ENCODE results near the gene DMAC2. TPM values are rescaled to one million over a fixed set of nuclear protein-coding genes. Genes with fewer than 3 reads are reported as not detected.
"Not testable (repeated sequence)": the region's sequence is repeated elsewhere in the genome, so short reads cannot be mapped to it uniquely, and the experiment has no call there.

Gene DMAC2
- total RNA-seq, 4 donors from 2014 or later, result 39.1 to 53.1 (median 44.2) TPM

GRCh38 chr19:41478875-41479756 lies 39.4 kb upstream of the DMAC2 start:
- no peak overlapping the region for H3K4me3 ChIP-seq (replicated peaks in 1 of 3)
- no peaks in the 10 kb centered on the region for H3K9me3 ChIP-seq
- H3K27ac ChIP-seq, result peak overlapping the region; percentile 37 to 59 (median 56)
- no peak for TF ChIP-seq CTCF (IDR thresholded peaks at IDR 0.05)
- TF ChIP-seq POLR2A (IDR thresholded peaks at IDR 0.05), result peak in 1 of 2 donors; percentile 9
- H3K27me3 ChIP-seq, result no peaks in the 10 kb centered on the region
- DNase-seq, result no peak
- H3K36me3 ChIP-seq, result no peaks in the 10 kb centered on the region
- H3K4me1 ChIP-seq, result peaks cover 0 to 4% of the 10 kb centered on the region in 2 donors
- WGBS, 2 donors, result 69 to 74% methylated on average over 15 of the region's 15 CpGs
- intact Hi-C loops (cut with DNase I), result no loop called here

- no peak overlapping the region for H3K4me3 ChIP-seq (replicated peaks in 1 of 3)
- peaks cover 0 to 4% of the 10 kb centered on the region in 2 donors for H3K4me1 ChIP-seq
- no peaks in the 10 kb centered on the region for H3K9me3 ChIP-seq
- H3K27me3 ChIP-seq, result no peaks in the 10 kb centered on the region
- H3K27ac ChIP-seq, result peak overlapping the region in 2 of 3 donors; percentile 56 to 59
- intact Hi-C loops (cut with DNase I), result no loop called here
- 49 to 54% methylated on average over 8 of the region's 8 CpGs for WGBS, 2 donors
- H3K36me3 ChIP-seq, result no peaks in the 10 kb centered on the region
- TF ChIP-seq POLR2A (IDR thresholded peaks at IDR 0.05), result no peak
- no peak for TF ChIP-seq CTCF (IDR thresholded peaks at IDR 0.05)
- DNase-seq, result no peak
Measured at GRCh38 chr19:41478171-41478570, 38.5 kb upstream of the DMAC2 start.

- H3K27me3 ChIP-seq, result no peaks in the 10 kb centered on the region
- DNase-seq, result no peak
- no peak overlapping the region for H3K4me3 ChIP-seq (replicated peaks in 1 of 3)
- H3K4me1 ChIP-seq, result peaks cover 0 to 4% of the 10 kb centered on the region in 2 donors
- H3K9me3 ChIP-seq, result no peaks in the 10 kb centered on the region
- H3K27ac ChIP-seq, result no peak overlapping the region
- intact Hi-C loops (cut with DNase I), result no loop called here
- TF ChIP-seq POLR2A (IDR thresholded peaks at IDR 0.05), result no peak
- no peak for TF ChIP-seq CTCF (IDR thresholded peaks at IDR 0.05)
- no peaks in the 10 kb centered on the region for H3K36me3 ChIP-seq
Measured at GRCh38 chr19:41476583-41476982, 36.9 kb upstream of the DMAC2 start.

GRCh38 chr19:41463257-41464256 lies 23.8 kb upstream of the DMAC2 start:
- intact Hi-C loops (cut with DNase I); DNase-seq; H3K27me3 ChIP-seq; H3K9me3 ChIP-seq; H3K4me3 ChIP-seq (replicated peaks in 1 of 3); H3K27ac ChIP-seq; H3K36me3 ChIP-seq; H3K4me1 ChIP-seq: not testable (repeated sequence)
- WGBS, 2 donors, result 81 to 83% methylated on average over 22 of the region's 22 CpGs

- no peaks in the 10 kb centered on the region for H3K4me1 ChIP-seq
- TF ChIP-seq CTCF (IDR thresholded peaks at IDR 0.05), result no peak
- no peaks in the 10 kb centered on the region for H3K36me3 ChIP-seq
- WGBS, 2 donors, result 62 to 67% methylated on average over 6 of the region's 6 CpGs
- H3K4me3 ChIP-seq (replicated peaks in 1 of 3), result no peak overlapping the region
- no peak overlapping the region for H3K27ac ChIP-seq
- no peaks in the 10 kb centered on the region for H3K9me3 ChIP-seq
- no peak for DNase-seq
- no peaks in the 10 kb centered on the region for H3K27me3 ChIP-seq
- intact Hi-C loops (cut with DNase I), result no loop called here
Measured at GRCh38 chr19:41462497-41462896, 22.8 kb upstream of the DMAC2 start.
